Astrocyte (in vitro differentiated cells and primary cell): ENCODE results near the gene RHOBTB1. TPM values are rescaled to one million over a fixed set of nuclear protein-coding genes. Genes with fewer than 3 reads are reported as not detected.

Source experiments
- DNase-seq: peaks from one replicate; pipeline ENCODE4 v3.0.0-alpha.2; 2010; ENCODE audit warnings: low read depth
- FAIRE-seq: peaks from 2 replicates; lab custom pipeline; 2011; peaks lifted over from hg19 to GRCh38; lab: Jason Lieb, UNC
- H2AFZ ChIP-seq: 2 replicates; pipeline ENCODE4 v1.6.0; 2012; ENCODE audit warnings: low read depth, low read length, inconsistent platforms
- H3K27ac ChIP-seq: 2 replicates; pipeline ENCODE4 v1.5.1; 2011; ENCODE audit warnings: low read depth, low read length, inconsistent platforms
- H3K27me3 ChIP-seq: 2 replicates; pipeline ENCODE4 v1.6.0; 2011; ENCODE audit warnings: low read length, inconsistent platforms; ENCODE audit not compliant: insufficient read depth
- H3K36me3 ChIP-seq: 2 replicates; pipeline ENCODE4 v1.5.1; 2011; ENCODE audit warnings: low read length, inconsistent platforms; ENCODE audit not compliant: insufficient read depth
- H3K4me1 ChIP-seq: 2 replicates; pipeline ENCODE4 v1.5.1; 2011; ENCODE audit warnings: low read length, inconsistent platforms; ENCODE audit not compliant: insufficient read depth
- H3K4me2 ChIP-seq: 2 replicates; pipeline ENCODE4 v1.6.0; 2012; ENCODE audit warnings: low read length, inconsistent platforms
- H3K4me3 ChIP-seq: 2 replicates; pipeline ENCODE4 v1.5.1; 2011; ENCODE audit warnings: low read depth, mild to moderate bottlenecking, low read length, inconsistent platforms; ENCODE audit not compliant: insufficient read depth
- H3K79me2 ChIP-seq: 2 replicates; pipeline ENCODE4 v1.6.0; 2012; ENCODE audit warnings: mild to moderate bottlenecking, low read length, inconsistent platforms; ENCODE audit not compliant: insufficient read depth
- H3K9ac ChIP-seq: 2 replicates; pipeline ENCODE4 v1.6.0; 2012; ENCODE audit warnings: mild to moderate bottlenecking, low read length, inconsistent platforms
- H3K9me3 ChIP-seq: 2 replicates; pipeline ENCODE4 v1.5.1; 2012; ENCODE audit warnings: low read depth, mild to moderate bottlenecking, low read length, inconsistent platforms; ENCODE audit not compliant: insufficient read depth
- H4K20me1 ChIP-seq: 2 replicates; pipeline ENCODE4 v1.6.0; 2012; ENCODE audit warnings: low read length, inconsistent platforms; ENCODE audit not compliant: insufficient read depth
- H3K27ac Mint-ChIP-seq: one replicate; pipeline ENCODE4 v1.8.0; 2021; ENCODE audit warnings: mild to moderate bottlenecking, mixed read lengths; ENCODE audit not compliant: unreplicated experiment
- H3K27me3 Mint-ChIP-seq: one replicate; pipeline ENCODE4 v1.8.0; 2021; ENCODE audit warnings: low read depth, mixed read lengths; ENCODE audit not compliant: unreplicated experiment
- H3K36me3 Mint-ChIP-seq: one replicate; pipeline ENCODE4 v1.8.0; 2021; ENCODE audit warnings: low read depth, mixed read lengths; ENCODE audit not compliant: unreplicated experiment
- H3K4me1 Mint-ChIP-seq: one replicate; pipeline ENCODE4 v1.8.0; 2021; ENCODE audit warnings: low read depth, mixed read lengths; ENCODE audit not compliant: unreplicated experiment
- H3K4me3 Mint-ChIP-seq: one replicate; pipeline ENCODE4 v1.8.0; 2021; ENCODE audit warnings: mild to moderate bottlenecking, moderate library complexity, mixed read lengths; ENCODE audit not compliant: unreplicated experiment
- H3K9me3 Mint-ChIP-seq: one replicate; pipeline ENCODE4 v1.8.0; 2021; ENCODE audit warnings: mild to moderate bottlenecking, mixed read lengths; ENCODE audit not compliant: unreplicated experiment
- EZH2 ChIP-seq: IDR thresholded peaks from 2 replicates; pipeline ENCODE4 v1.6.1; 2012; ENCODE audit warnings: mild to moderate bottlenecking, low read length, inconsistent platforms; ENCODE audit not compliant: insufficient read depth
- total RNA-seq: library from RNA; stranded (reverse); gene quantifications from 2 replicates; pipeline ENCODE4 v1.2.1, GENCODE V29; 2021
- TF ChIP-seq, protein P1 (sequence below): IDR thresholded peaks from 2 replicates; pipeline ENCODE4 v1.5.1; 2011; ENCODE audit warnings: low read depth, mild to moderate bottlenecking, inconsistent platforms, low read length, moderate library complexity; ENCODE audit not compliant: insufficient read depth

Gene RHOBTB1
- total RNA-seq, 1 donor from 2014 or later = 46.5 TPM

DNA sequence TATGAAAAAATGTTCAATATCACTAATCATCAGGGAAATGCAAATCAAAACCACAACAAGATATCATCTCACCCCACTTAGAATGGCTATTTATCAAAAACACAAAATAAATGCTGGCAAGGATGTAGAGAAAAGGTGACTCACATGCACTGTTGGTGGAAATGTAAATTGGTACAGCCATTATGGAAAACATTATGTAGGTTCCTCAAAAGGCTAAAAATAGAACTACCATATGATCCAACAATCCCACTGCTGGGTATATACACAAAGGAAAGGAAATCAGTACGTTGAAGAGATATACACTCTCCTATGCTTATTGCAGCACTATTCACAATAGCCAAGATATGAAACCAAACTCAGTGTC lies 115.5 kb downstream of the RHOBTB1 start:
- H3K4me2 ChIP-seq = peak overlapping the region; percentile 73

DNA sequence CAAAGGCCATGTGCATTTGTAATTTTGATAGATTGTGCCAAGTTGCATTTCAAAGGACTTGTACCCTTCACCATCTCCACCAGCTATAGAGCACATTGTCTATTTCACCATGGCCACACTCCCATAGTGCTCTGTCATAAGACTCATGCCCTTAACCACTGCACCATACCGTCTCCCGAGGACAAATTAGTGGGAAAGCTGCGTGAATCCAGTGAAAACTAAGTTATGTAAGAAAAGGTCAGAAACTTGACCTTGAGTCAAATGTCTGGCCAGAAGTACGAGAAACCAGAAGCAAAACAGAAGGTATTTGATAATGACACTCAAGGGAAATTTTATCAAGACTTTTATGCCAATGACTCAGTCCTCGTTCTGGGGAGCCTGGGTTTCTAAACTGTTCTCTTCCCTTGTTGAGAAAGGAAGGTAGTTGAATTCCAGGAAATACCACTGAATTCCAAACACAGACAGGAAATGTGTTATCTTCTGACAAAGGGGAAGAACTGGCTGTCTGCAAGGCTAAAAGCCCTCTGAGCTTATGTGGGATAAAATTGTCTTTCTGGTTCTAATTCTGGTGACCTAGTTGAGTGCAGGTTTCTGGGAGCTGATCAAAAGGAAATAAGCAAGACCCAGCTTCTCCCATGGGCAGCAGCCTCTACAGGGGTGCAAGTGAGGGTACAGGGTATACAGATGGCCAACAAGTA lies 116.0 kb downstream of the RHOBTB1 start:
- H3K9me3 Mint-ChIP-seq = peaks cover 2% of the 10 kb centered on the region
- no peak overlapping the region for H3K4me3 Mint-ChIP-seq
- H3K27ac Mint-ChIP-seq = peak overlapping the region; percentile 88
- Histone ChIP-seq H3K4me3 (peak overlapping the region; percentile 18), H3K9me3 (no peaks in the 10 kb centered on the region), H3K4me2 (peak overlapping the region; percentile 73), H3K4me1 (peaks cover 14% of the 10 kb centered on the region), H3K27ac (peak overlapping the region; percentile 73), H3K79me2 (no peaks in the 10 kb centered on the region), H2AFZ (no peak overlapping the region), H3K27me3 (no peaks in the 10 kb centered on the region), H3K36me3 (no peaks in the 10 kb centered on the region), H3K9ac (peak overlapping the region; percentile 34), H4K20me1 (no peaks in the 10 kb centered on the region)
- TF ChIP-seq EZH2 = no peak
- TF ChIP-seq, protein P1, sequence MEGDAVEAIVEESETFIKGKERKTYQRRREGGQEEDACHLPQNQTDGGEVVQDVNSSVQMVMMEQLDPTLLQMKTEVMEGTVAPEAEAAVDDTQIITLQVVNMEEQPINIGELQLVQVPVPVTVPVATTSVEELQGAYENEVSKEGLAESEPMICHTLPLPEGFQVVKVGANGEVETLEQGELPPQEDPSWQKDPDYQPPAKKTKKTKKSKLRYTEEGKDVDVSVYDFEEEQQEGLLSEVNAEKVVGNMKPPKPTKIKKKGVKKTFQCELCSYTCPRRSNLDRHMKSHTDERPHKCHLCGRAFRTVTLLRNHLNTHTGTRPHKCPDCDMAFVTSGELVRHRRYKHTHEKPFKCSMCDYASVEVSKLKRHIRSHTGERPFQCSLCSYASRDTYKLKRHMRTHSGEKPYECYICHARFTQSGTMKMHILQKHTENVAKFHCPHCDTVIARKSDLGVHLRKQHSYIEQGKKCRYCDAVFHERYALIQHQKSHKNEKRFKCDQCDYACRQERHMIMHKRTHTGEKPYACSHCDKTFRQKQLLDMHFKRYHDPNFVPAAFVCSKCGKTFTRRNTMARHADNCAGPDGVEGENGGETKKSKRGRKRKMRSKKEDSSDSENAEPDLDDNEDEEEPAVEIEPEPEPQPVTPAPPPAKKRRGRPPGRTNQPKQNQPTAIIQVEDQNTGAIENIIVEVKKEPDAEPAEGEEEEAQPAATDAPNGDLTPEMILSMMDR = no peak
- H3K4me1 Mint-ChIP-seq = peaks cover 23% of the 10 kb centered on the region
- no peaks in the 10 kb centered on the region for H3K36me3 Mint-ChIP-seq
- DNase-seq (peak; percentile 93), FAIRE-seq (peak; percentile 81)
- H3K27me3 Mint-ChIP-seq = no peaks in the 10 kb centered on the region

More for the DNA sequence above, 115.5 kb downstream of the RHOBTB1 start:
- Histone ChIP-seq H2AFZ (no peak overlapping the region), H3K9ac (peak overlapping the region; percentile 34), H3K4me1 (peaks cover 14% of the 10 kb centered on the region), H3K79me2 (no peaks in the 10 kb centered on the region), H3K4me3 (peak overlapping the region; percentile 18), H3K27ac (peak overlapping the region; percentile 73), H3K36me3 (no peaks in the 10 kb centered on the region), H3K9me3 (no peaks in the 10 kb centered on the region), H4K20me1 (no peaks in the 10 kb centered on the region), H3K27me3 (no peaks in the 10 kb centered on the region)
- Mint-ChIP-seq H3K36me3 (no peaks in the 10 kb centered on the region), H3K27ac (peak overlapping the region; percentile 88), H3K4me1 (peaks cover 19% of the 10 kb centered on the region), H3K27me3 (no peaks in the 10 kb centered on the region), H3K4me3 (no peak overlapping the region), H3K9me3 (peaks cover 2% of the 10 kb centered on the region)
- TF ChIP-seq EZH2 = no peak
- TF ChIP-seq, protein P1 = no peak
- peak; percentile 65 for FAIRE-seq
- peak; percentile 77 for DNase-seq

DNA sequence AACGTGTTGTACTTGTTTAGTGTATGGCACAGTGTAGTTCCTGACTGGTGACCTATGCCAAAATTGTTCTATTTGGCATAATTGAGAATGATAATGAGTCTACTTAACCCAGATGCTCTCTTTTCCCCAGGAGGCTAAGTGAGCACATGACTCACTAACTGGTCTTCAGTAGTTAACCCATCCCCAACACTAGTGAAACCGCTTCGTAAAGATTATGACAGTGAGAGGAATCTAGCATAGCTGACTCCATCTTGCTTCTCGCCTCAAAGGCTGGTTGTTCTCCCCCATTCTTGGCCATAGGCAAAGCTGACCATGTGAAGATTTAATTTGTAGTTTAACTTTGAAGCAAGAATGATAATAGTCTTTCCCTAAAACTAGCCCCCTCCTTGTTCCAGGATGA lies 118.5 kb downstream of the RHOBTB1 start:
- DNase-seq (no peak), FAIRE-seq (no peak)
- Histone ChIP-seq H3K36me3 (no peaks in the 10 kb centered on the region), H3K4me2 (no peak overlapping the region), H3K9me3 (no peaks in the 10 kb centered on the region), H3K4me3 (no peak overlapping the region), H3K4me1 (peaks cover 17% of the 10 kb centered on the region), H3K9ac (no peak overlapping the region), H3K79me2 (no peaks in the 10 kb centered on the region), H3K27ac (no peak overlapping the region), H2AFZ (no peak overlapping the region), H3K27me3 (no peaks in the 10 kb centered on the region), H4K20me1 (no peaks in the 10 kb centered on the region)
- Mint-ChIP-seq H3K36me3 (no peaks in the 10 kb centered on the region), H3K4me1 (peaks cover 39% of the 10 kb centered on the region), H3K4me3 (peak overlapping the region; percentile 34), H3K27me3 (no peaks in the 10 kb centered on the region), H3K9me3 (peaks cover 2% of the 10 kb centered on the region), H3K27ac (no peak overlapping the region)
- TF ChIP-seq EZH2 = no peak
- TF ChIP-seq, protein P1 = no peak
